Neural cell (in vitro differentiated cells): Measurements from ENCODE around the gene RIC3. TPM values are rescaled to one million over a fixed set of nuclear protein-coding genes. Genes with fewer than 3 reads are reported as not detected.

Source experiments
- H2AFZ ChIP-seq: fragments of 200-600, 300-800 bp; sonication (generic), shearing (Covaris generic); 2 replicates; pipeline ENCODE4 v1.6.0; 2014; ENCODE audit warnings: low read depth, mild to moderate bottlenecking, antibody characterized with exemption, low read length, moderate library complexity
- H3F3A ChIP-seq: fragments of 200-600 bp; shearing (Covaris generic); 2 replicates; pipeline ENCODE4 v1.6.1; 2016; ENCODE audit warnings: mild to moderate bottlenecking, moderate library complexity, mixed read lengths, antibody characterized with exemption, low read length; ENCODE audit not compliant: insufficient read depth, poor library complexity, severe bottlenecking
- H3K27ac ChIP-seq: fragments of 200-600, 300-800 bp; sonication (generic), shearing (Covaris generic); 2 replicates; pipeline ENCODE4 v1.5.1; 2014; ENCODE audit warnings: mild to moderate bottlenecking, low read length, moderate library complexity
- H3K27me3 ChIP-seq: fragments of 300-800, 200-600 bp; sonication (generic), shearing (Covaris generic); 2 replicates; pipeline ENCODE4 v1.6.0; 2014; ENCODE audit warnings: mild to moderate bottlenecking, low read depth, low read length, moderate library complexity; ENCODE audit not compliant: insufficient read depth
- H3K36me3 ChIP-seq: fragments of 300-800, 200-600 bp; sonication (generic), shearing (Covaris generic); 2 replicates; pipeline ENCODE4 v1.5.1; 2014; ENCODE audit warnings: mild to moderate bottlenecking, antibody characterized with exemption, low read length, moderate library complexity; ENCODE audit not compliant: insufficient read depth
- H3K4me2 ChIP-seq: fragments of 300-800, 200-600 bp; sonication (generic), shearing (Covaris generic); 2 replicates; pipeline ENCODE4 v1.6.0; 2014; ENCODE audit warnings: mild to moderate bottlenecking, low read length
- H3K4me3 ChIP-seq: fragments of 300-800, 200-600 bp; sonication (generic), shearing (Covaris generic); 2 replicates; pipeline ENCODE4 v1.5.1; 2014; ENCODE audit warnings: mild to moderate bottlenecking, low read length, moderate library complexity
- H3K79me2 ChIP-seq: fragments of 200-600 bp; shearing (Covaris generic); replicated peaks from 2 replicates; pipeline ENCODE4 v1.6.0; 2014; ENCODE audit warnings: mild to moderate bottlenecking, low read length, moderate library complexity; ENCODE audit not compliant: insufficient read depth
- H3K9ac ChIP-seq: fragments of 300-800, 200-600 bp; sonication (generic), shearing (Covaris generic); 2 replicates; pipeline ENCODE4 v1.6.1; 2016; ENCODE audit warnings: mild to moderate bottlenecking, low read length, mixed read lengths
- H3K9me2 ChIP-seq: fragments of 200-600 bp; shearing (Covaris generic); 2 replicates; pipeline ENCODE4 v1.6.1; 2016; ENCODE audit warnings: mild to moderate bottlenecking, low read length, mixed read lengths; ENCODE audit not compliant: insufficient read depth
- H3K9me3 ChIP-seq: fragments of 200-600, 300-800 bp; sonication (generic), shearing (Covaris generic); 2 replicates; pipeline ENCODE4 v1.6.1; 2016; ENCODE audit warnings: mild to moderate bottlenecking, mixed run types, low read length, moderate library complexity, mixed read lengths
- H4K20me1 ChIP-seq: fragments of 200-600 bp; shearing (Covaris generic); 2 replicates; pipeline ENCODE4 v1.6.1; 2016; ENCODE audit warnings: mild to moderate bottlenecking, mixed run types; ENCODE audit not compliant: insufficient read depth
- CTCF ChIP-seq: fragments of 450-650 bp; IDR thresholded peaks from 2 replicates; pipeline ENCODE4 v1.5.1; 2014; ENCODE audit warnings: antibody characterized with exemption, mild to moderate bottlenecking, moderate library complexity; ENCODE audit not compliant: poor library complexity, severe bottlenecking
- EP300 ChIP-seq: fragments of 450-650 bp; conservative IDR thresholded peaks from 2 replicates; pipeline ENCODE4 v1.6.1; 2014; ENCODE audit warnings: antibody characterized with exemption, mild to moderate bottlenecking, moderate library complexity; ENCODE audit not compliant: poor library complexity, severe bottlenecking
- EZH2 ChIP-seq: fragments of 200-600, 300-800 bp; shearing (Covaris generic), sonication (generic); IDR thresholded peaks from 2 replicates; pipeline ENCODE4 v1.6.1; 2014; ENCODE audit warnings: antibody characterized with exemption, low read length, borderline replicate concordance, mild to moderate bottlenecking; ENCODE audit not compliant: insufficient read depth, poor library complexity, severe bottlenecking
- MXI1 ChIP-seq: fragments of 450-650 bp; conservative IDR thresholded peaks from 2 replicates; pipeline ENCODE4 v1.6.1; 2014; ENCODE audit warnings: antibody characterized with exemption, mild to moderate bottlenecking; ENCODE audit not compliant: poor library complexity, severe bottlenecking
- POLR2AphosphoS5 ChIP-seq: IDR thresholded peaks from 2 replicates; pipeline ENCODE4 v1.6.1; 2012
- RAD21 ChIP-seq: fragments of 450-650 bp; conservative IDR thresholded peaks from 2 replicates; pipeline ENCODE4 v1.6.1; 2014; ENCODE audit warnings: antibody characterized with exemption, mild to moderate bottlenecking, moderate library complexity
- REST ChIP-seq: IDR thresholded peaks from 2 replicates; pipeline ENCODE4 v1.6.1; 2012; ENCODE audit warnings: borderline replicate concordance
- SMC3 ChIP-seq: fragments of 450-650 bp; conservative IDR thresholded peaks from 2 replicates; pipeline ENCODE4 v1.6.1; 2014; ENCODE audit warnings: antibody characterized with exemption, mild to moderate bottlenecking, moderate library complexity; ENCODE audit not compliant: poor library complexity
- TAF1 ChIP-seq: IDR thresholded peaks from 2 replicates; pipeline ENCODE4 v1.6.1; 2012; ENCODE audit warnings: low read depth
- polyA plus RNA-seq: library from polyadenylated mRNA; depleted of rRNA; stranded (reverse); fragments of >200 nt; gene quantifications from 2 replicates; pipeline ENCODE4 v1.2.3, GENCODE V29; 2014

The RIC3 gene
- polyA plus RNA-seq, 1 donor from 2014 or later: 94.5 TPM

GRCh38 chr11:8100605-8101004 lies 68.2 kb downstream of the RIC3 start:
- no peaks in the 10 kb centered on the region for H4K20me1 ChIP-seq

DNA sequence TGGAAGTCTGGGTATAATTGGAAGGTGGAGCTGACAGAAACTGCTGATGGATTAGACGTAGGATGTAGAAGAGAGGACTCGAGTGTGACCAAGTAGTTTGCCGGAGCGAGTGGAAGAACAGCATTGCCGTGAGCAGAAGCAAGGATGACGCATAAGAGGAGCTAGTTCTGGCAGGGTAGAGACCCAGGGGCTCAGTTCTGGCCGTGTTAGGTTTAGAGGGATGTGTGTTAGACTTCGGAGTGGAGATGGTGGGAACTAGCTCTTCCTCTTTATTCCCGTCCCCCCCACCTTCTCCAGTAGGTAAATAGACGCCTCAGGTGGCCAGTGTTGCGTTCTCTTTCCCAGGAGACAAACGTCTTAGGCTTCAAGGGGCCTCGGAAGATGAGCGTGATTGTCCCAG lies 68.7 kb downstream of the RIC3 start:
- Histone ChIP-seq H3K9me2 (no peaks in the 10 kb centered on the region), H3K9me3 (no peaks in the 10 kb centered on the region), H3K4me3 (no peak overlapping the region), H2AFZ (no peak overlapping the region), H3K36me3 (peaks cover 5% of the 10 kb centered on the region), H3K27me3 (no peaks in the 10 kb centered on the region), H3F3A (no peaks in the 10 kb centered on the region), H4K20me1 (no peaks in the 10 kb centered on the region), H3K27ac (no peak overlapping the region), H3K79me2 (no peaks in the 10 kb centered on the region), H3K9ac (no peak overlapping the region), H3K4me2 (no peak overlapping the region)
- no peak for TF ChIP-seq RAD21

More at GRCh38 chr11:8100605-8101004, 68.2 kb downstream of the RIC3 start:
- H3K9ac ChIP-seq: no peak overlapping the region
- no peaks in the 10 kb centered on the region for H3K9me2 ChIP-seq
- no peak overlapping the region for H2AFZ ChIP-seq
- no peaks in the 10 kb centered on the region for H3K27me3 ChIP-seq
- peaks cover 5% of the 10 kb centered on the region for H3K36me3 ChIP-seq
- H3K79me2 ChIP-seq: no peaks in the 10 kb centered on the region
- no peak overlapping the region for H3K4me3 ChIP-seq
- TF ChIP-seq SMC3 (no peak), EZH2 (no peak), EP300 (no peak), CTCF (no peak), POLR2AphosphoS5 (no peak), MXI1 (no peak), REST (no peak), RAD21 (no peak), TAF1 (no peak)
- no peak overlapping the region for H3K4me2 ChIP-seq
- H3K27ac ChIP-seq: no peak overlapping the region
- no peaks in the 10 kb centered on the region for H3K9me3 ChIP-seq
- no peaks in the 10 kb centered on the region for H3F3A ChIP-seq

- no peak for TF ChIP-seq TAF1
- TF ChIP-seq MXI1: no peak
- no peak for TF ChIP-seq REST
- TF ChIP-seq RAD21: peak; percentile 92
- TF ChIP-seq CTCF: peak; percentile 88
- TF ChIP-seq POLR2AphosphoS5: no peak
- no peak for TF ChIP-seq EP300
- TF ChIP-seq EZH2: no peak
- peak; percentile 94 for TF ChIP-seq SMC3
- Histone ChIP-seq H3K4me3 (no peak overlapping the region), H3K79me2 (no peaks in the 10 kb centered on the region), H3F3A (no peaks in the 10 kb centered on the region), H3K9me2 (no peaks in the 10 kb centered on the region), H3K27me3 (no peaks in the 10 kb centered on the region), H3K36me3 (peaks cover 3% of the 10 kb centered on the region), H2AFZ (no peak overlapping the region), H3K27ac (no peak overlapping the region), H3K9me3 (no peaks in the 10 kb centered on the region), H3K9ac (no peak overlapping the region), H3K4me2 (no peak overlapping the region), H4K20me1 (no peaks in the 10 kb centered on the region)
Observed at GRCh38 chr11:8099291-8099899, 69.4 kb downstream of the RIC3 start.
